ENCODE results near the gene KRTAP16-1.
A peak's percentile ranks its signal among the peaks of the same experiment; 100 is the strongest.

KRTAP16-1 gene

GRCh38 chr17:41301916-41302901, 6.9 kb downstream of the KRTAP16-1 start, which contains the start of gene KRTAP29-1:
Gene KRTAP29-1 (minus strand): TSS chr17:41302851. CDS start chr17:41302851, 0 bp downstream.
- H2AFZ ChIP-seq (ENCODE audit: low read length): no peak within 1 kb of the TSS

DNA sequence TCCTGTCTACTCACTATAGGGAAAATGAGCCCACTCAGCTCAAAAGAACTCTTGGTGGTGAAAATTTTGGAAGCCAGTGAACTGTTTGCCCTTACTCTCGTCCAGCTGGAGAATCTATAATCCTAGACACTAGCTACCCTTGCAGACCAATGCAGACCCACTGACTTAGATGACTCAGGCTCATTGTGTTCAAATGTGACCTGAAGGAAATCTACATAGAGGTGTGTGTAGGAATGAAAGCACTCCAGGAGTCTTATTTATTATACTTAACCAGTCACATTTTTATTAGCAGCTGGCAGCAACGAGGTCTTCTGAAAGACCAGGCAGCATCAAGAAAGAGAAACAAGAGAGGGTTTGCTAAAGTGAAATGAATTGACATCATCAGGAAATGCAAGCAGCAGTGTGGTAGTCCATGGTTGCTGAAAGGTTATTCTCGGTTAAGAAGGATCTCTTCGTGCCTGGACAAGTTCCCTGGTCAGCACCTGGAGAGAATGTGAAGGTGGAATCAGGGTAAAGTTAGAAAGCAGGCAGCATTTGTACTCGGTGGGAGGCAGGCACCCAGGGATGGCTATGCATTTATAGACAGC, 7.8 kb downstream of the KRTAP16-1 start:
- H3K9ac ChIP-seq (ENCODE audit: low read length): no peak overlapping the region
- no peaks in the 10 kb centered on the region for H3K9me3 ChIP-seq (replicated peaks; ENCODE audit: insufficient read depth, low read length)
- no peaks in the 10 kb centered on the region for H3K27me3 ChIP-seq (replicated peaks; ENCODE audit: insufficient read depth, low read length)
- peak; percentile 36 for DNase-seq
- H2AFZ ChIP-seq (ENCODE audit: low read length): no peak overlapping the region; the same call in 1 of the 2 replicates
- H4K20me1 ChIP-seq (ENCODE audit: insufficient read depth, low read length): no peaks in the 10 kb centered on the region
- TF ChIP-seq, protein P1, sequence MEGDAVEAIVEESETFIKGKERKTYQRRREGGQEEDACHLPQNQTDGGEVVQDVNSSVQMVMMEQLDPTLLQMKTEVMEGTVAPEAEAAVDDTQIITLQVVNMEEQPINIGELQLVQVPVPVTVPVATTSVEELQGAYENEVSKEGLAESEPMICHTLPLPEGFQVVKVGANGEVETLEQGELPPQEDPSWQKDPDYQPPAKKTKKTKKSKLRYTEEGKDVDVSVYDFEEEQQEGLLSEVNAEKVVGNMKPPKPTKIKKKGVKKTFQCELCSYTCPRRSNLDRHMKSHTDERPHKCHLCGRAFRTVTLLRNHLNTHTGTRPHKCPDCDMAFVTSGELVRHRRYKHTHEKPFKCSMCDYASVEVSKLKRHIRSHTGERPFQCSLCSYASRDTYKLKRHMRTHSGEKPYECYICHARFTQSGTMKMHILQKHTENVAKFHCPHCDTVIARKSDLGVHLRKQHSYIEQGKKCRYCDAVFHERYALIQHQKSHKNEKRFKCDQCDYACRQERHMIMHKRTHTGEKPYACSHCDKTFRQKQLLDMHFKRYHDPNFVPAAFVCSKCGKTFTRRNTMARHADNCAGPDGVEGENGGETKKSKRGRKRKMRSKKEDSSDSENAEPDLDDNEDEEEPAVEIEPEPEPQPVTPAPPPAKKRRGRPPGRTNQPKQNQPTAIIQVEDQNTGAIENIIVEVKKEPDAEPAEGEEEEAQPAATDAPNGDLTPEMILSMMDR (IDR thresholded peaks at IDR 0.05; ENCODE audit: low read length): no peak
- TF ChIP-seq EZH2phosphoT487 (IDR thresholded peaks at IDR 0.05; ENCODE audit: low read length) (no peak), EZH2 (optimal IDR thresholded peaks at IDR 0.05; ENCODE audit: low read depth, low read length) (no peak)
- H3F3A ChIP-seq (ENCODE audit: insufficient read depth, low read length): no peaks in the 10 kb centered on the region
- no peaks in the 10 kb centered on the region for H3K79me2 ChIP-seq (ENCODE audit: low read length)
- H3K4me2 ChIP-seq (ENCODE audit: low read depth, low read length): peak overlapping the region; percentile 15; the same call in 1 of the 2 replicates
- H3K4me1 ChIP-seq (ENCODE audit: low read length): peaks cover 9% of the 10 kb centered on the region; the same call in 1 of the 2 replicates
- H3K9me2 ChIP-seq (replicated peaks; ENCODE audit: insufficient read depth, low read length): no peaks in the 10 kb centered on the region
- no peaks in the 10 kb centered on the region for H3K36me3 ChIP-seq (replicated peaks; ENCODE audit: insufficient read depth, low read length)
- no peak overlapping the region for H3K4me3 ChIP-seq (ENCODE audit: low read length)
- no peak overlapping the region; the same call in 1 of the 2 replicates for H3K27ac ChIP-seq (ENCODE audit: low read length)

More at GRCh38 chr17:41301916-41302901, 6.9 kb downstream of the KRTAP16-1 start, which contains the start of gene KRTAP29-1:
- Histone ChIP-seq H4K20me1 (ENCODE audit: insufficient read depth, low read length) (no peaks in the 10 kb centered on the region), H3F3A (ENCODE audit: insufficient read depth, low read length) (no peaks in the 10 kb centered on the region), H3K79me2 (ENCODE audit: low read length) (no peaks in the 10 kb centered on the region), H3K4me1 (ENCODE audit: low read length) (peaks cover 9% of the 10 kb centered on the region; the same call in 1 of the 2 replicates), H3K27me3 (replicated peaks; ENCODE audit: insufficient read depth, low read length) (no peaks in the 10 kb centered on the region), H3K36me3 (replicated peaks; ENCODE audit: insufficient read depth, low read length) (no peaks in the 10 kb centered on the region), H3K27ac (ENCODE audit: low read length) (no peak within 1 kb of the TSS), H3K4me2 (ENCODE audit: low read depth, low read length) (peak within 1 kb of the TSS; percentile 15; the same call in 1 of the 2 replicates), H3K9me3 (replicated peaks; ENCODE audit: insufficient read depth, low read length) (no peaks in the 10 kb centered on the region), H3K9ac (ENCODE audit: low read length) (no peak within 1 kb of the TSS), H3K4me3 (ENCODE audit: low read length) (no peak within 1 kb of the TSS), H3K9me2 (replicated peaks; ENCODE audit: insufficient read depth, low read length) (no peaks in the 10 kb centered on the region)
- DNase-seq: no peak
- TF ChIP-seq EZH2phosphoT487 (IDR thresholded peaks at IDR 0.05; ENCODE audit: low read length): no peak
- TF ChIP-seq, protein P1 (IDR thresholded peaks at IDR 0.05; ENCODE audit: low read length): no peak
- no peak for TF ChIP-seq EZH2 (optimal IDR thresholded peaks at IDR 0.05; ENCODE audit: low read depth, low read length)

DNA sequence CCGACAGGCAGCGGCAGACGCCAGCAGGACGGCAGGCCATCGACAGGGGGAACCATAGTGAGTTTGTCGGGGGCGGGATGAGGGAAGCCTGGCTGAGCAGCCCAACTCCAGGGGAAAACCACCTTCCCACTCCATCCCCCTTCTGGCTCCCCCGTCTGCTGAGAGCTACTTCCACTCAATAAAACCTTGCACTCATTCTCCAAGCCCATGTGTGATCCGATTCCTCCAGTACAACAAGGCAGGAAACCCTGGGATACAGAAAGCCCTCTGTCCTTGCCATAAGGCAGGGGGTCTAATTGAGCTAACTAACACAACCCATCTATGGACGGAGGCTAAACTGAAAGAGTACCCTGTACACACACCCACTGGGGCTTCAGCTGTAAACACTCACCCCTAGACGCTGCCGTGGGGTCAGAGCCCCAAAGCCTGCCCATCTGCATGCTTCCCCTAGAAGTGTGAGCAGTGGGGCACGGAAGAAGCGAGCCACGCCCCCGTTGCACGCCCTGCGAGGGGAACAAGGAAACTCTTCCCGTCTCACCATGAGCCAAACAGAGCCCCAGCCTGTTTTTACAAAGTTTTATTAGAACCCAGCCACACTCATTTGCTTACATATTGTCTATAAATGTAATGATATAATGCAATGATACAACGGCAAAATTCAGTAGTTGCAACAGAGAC, 10.5 kb downstream of the KRTAP16-1 start:
- Histone ChIP-seq H3K4me3 (ENCODE audit: low read length) (no peak overlapping the region), H3K4me2 (ENCODE audit: low read depth, low read length) (no peak overlapping the region), H2AFZ (ENCODE audit: low read length) (no peak overlapping the region), H3K27ac (ENCODE audit: low read length) (no peak overlapping the region), H4K20me1 (ENCODE audit: insufficient read depth, low read length) (no peaks in the 10 kb centered on the region), H3K4me1 (ENCODE audit: low read length) (peaks cover 9% of the 10 kb centered on the region; the same call in 1 of the 2 replicates), H3K79me2 (ENCODE audit: low read length) (no peaks in the 10 kb centered on the region), H3K36me3 (replicated peaks; ENCODE audit: insufficient read depth, low read length) (no peaks in the 10 kb centered on the region), H3K9ac (ENCODE audit: low read length) (no peak overlapping the region), H3K27me3 (replicated peaks; ENCODE audit: insufficient read depth, low read length) (no peaks in the 10 kb centered on the region), H3K9me2 (replicated peaks; ENCODE audit: insufficient read depth, low read length) (no peaks in the 10 kb centered on the region), H3K9me3 (replicated peaks; ENCODE audit: insufficient read depth, low read length) (no peaks in the 10 kb centered on the region), H3F3A (ENCODE audit: insufficient read depth, low read length) (no peaks in the 10 kb centered on the region)
- DNase-seq: no peak
- TF ChIP-seq, protein P1 (IDR thresholded peaks at IDR 0.05; ENCODE audit: low read length): no peak
- no peak for TF ChIP-seq EZH2phosphoT487 (IDR thresholded peaks at IDR 0.05; ENCODE audit: low read length)
- TF ChIP-seq EZH2 (optimal IDR thresholded peaks at IDR 0.05; ENCODE audit: low read depth, low read length): no peak
